HG03558 (cell line): Measurements from ENCODE around the gene TXNDC2.
A peak's percentile ranks its signal among the peaks of the same experiment; 100 is the strongest.
"Not testable (repeated sequence)": the region's sequence is repeated elsewhere in the genome, so short reads cannot be mapped to it uniquely, and the experiment has no call there.

ENCODE experiments used
- ATAC-seq: cut with Tn5 transposase; IDR thresholded peaks from one replicate; pipeline ENCODE4 v1.9.1; 2021; ENCODE audit warnings: moderate number of reproducible peaks; ENCODE audit not compliant: unreplicated experiment; ENCODE audit errors: extremely low read depth

TXNDC2 gene

DNA sequence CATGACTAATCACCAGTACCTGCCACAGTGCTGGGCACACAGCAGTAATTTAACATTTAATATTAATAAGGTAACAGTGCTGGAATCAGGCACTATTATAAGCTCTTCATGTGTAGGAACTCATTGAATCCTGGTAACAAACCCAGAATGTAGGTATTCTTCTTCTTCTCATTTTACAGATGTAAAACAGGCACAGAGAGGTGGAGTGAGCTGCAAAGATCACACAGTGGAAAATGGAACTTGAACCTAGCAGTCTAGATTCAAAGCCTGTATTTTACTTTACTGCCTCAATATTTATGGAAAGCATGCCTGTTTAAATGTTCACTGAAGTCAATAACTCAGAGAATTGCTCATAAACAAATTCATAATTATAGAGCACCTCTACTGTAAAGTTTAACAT, 24.3 kb downstream of the TXNDC2 start:
- no peak for ATAC-seq

- no peak for ATAC-seq
Observed at GRCh38 chr18:9910661-9911060, 24.9 kb downstream of the TXNDC2 start.

- no peak for ATAC-seq
Observed at GRCh38 chr18:9911226-9911625, 25.5 kb downstream of the TXNDC2 start.

- ATAC-seq: not testable (repeated sequence)
Observed at GRCh38 chr18:9912285-9912684, 26.5 kb downstream of the TXNDC2 start.

DNA sequence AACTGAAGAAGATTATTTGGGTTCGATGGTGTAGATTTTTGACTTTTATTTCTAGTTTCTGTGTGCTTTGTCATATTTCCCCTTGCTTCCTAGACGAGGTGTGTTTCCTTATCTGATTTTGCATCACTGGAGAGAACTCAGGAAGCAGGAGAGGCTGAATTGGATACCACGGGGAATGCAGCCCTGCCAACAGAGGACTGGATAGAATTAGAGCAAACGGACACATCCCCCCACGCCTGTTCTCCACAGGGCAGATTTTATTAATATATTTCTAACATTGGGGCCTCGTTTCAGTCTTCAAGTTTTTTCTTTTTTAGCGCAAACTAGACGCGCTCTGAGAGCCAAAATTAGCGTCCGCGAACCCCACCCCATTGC, 27.4 kb downstream of the TXNDC2 start:
- no peak for ATAC-seq

DNA sequence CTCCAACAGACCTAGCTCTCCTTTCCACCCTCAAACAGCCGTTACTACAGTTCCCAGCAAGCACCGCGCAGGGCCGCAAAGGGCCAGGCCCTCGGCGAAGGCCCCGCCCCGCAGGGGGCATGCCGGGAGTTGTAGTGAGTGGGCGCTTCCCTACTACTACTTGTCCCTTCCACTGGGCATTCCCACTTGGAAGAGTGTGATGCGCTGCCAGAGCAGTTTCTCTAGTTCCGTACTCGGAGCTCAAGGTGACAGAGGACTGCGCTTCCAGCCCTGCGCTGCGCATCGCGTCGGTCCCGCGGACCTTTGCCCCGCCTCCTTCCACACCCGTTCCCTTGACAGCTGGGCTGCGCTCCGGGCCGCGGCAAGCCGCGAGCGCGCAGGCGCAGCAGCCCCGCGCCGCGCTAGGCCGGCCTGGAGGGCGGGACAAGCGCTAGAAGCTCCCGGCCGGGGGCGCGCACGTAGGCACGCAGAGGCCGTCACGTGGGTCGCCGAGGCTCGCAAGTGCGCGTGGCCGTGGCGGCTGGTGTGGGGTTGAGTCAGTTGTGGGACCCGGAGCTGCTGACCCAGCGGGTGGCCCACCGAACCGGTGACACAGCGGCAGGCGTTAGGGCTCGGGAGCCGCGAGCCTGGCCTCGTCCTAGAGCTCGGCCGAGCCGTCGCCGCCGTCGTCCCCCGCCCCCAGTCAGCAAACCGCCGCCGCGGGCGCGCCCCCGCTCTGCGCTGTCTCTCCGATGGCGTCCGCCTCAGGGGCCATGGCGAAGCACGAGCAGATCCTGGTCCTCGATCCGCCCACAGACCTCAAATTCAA, 28.0 kb downstream of the TXNDC2 start, which contains the start of gene VAPA:
VAPA (plus strand) TSS at position 491 of the 808 bp plus-strand sequence; CDS start at position 732, 241 bp downstream.
- peak; percentile 59 for ATAC-seq

GRCh38 chr18:9914334-9914583, 28.5 kb downstream of the TXNDC2 start:
- ATAC-seq: peak; percentile 2

DNA sequence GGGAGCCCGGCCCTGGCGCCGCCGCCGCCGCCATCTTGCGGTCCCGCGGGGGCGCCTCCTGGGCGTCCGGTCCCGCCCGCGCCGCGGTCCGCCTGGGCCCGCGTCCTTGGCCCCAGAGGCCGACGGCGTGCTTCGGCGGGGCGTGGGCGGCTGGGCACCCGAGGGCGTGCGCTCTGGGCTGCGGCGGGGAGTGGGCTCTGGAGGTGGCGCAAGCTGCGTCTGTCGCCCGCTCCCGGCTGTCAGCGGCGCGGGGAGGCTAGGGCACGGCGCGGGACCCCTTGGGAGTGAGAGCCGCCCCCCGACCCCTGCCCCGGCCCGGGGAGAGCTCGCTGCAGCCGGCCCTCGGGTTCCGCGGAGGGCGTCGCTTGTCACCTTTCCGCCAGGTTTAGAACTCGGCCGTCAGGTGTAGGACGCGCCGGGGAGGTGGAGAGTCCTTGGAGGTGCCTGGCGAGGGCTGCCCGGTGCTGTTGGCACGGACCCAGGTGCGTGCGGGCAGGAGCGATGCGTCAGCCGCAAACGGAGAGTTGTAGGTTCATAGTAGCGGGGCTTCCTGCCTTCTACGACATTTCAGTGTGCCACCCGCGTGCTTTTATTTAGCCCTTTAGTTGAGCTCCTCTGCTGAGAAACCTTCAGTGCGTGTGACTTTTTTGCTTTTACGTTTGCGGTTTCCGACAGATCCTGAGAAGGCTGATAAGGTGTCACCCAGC, 29.0 kb downstream of the TXNDC2 start:
- peak; percentile 6 for ATAC-seq

DNA sequence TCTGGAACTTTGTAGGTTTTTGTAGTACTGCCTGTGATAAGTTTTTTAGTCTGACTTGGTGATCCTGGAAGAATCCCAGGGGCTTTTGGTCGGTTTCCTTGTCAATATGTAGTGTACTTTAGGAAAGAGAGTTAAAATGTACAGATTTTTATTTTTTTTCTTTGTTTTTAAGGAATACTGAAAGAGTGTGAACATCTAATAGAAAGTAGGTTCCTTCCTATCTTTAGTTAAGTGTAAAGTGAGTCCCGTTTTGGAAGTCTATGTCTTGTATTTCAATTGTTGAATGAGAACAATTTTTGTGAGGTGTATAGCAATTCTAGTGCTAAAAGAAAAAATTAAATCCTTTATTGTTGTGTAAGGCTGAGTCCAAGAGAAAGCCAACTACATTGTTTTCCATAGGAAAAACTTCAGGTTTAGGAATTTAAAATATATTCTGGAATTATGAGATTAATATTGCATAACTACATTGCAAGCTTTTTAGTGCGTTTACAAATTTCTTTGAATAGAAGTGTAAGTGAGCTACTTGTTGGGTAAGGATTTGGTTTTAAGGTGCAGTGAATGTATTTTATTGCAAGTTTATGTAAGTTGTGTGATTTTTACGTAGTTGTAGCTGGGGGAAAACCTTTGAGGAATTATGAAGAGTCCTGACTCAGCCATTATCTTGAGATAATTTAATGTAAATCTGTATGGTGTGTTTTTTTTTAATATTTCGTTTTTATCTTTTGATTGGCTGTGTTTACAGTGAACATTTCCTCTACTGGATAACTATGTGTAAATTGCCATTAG, 29.7 kb downstream of the TXNDC2 start:
- ATAC-seq: no peak

GRCh38 chr18:9916077-9916639, 30.4 kb downstream of the TXNDC2 start:
- ATAC-seq: no peak

DNA sequence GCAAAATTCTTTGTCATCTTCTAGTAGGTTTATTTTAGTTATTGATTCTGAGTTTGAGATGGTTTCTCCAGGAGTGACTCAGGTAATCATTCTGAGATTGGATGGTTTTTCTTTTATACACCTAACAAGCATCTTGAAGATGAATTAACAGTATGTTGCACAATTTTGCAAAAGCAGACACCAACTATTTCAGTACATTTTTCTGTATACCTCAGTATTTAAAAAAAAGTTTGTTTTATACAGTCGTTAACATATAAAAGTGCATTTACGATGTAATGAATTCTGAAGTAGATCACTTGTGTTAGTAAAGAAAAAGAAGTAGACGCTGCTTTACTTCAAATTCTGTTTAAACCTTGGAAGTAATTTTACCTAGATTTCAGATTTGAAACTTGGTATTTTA, 31.0 kb downstream of the TXNDC2 start:
- ATAC-seq: no peak

DNA sequence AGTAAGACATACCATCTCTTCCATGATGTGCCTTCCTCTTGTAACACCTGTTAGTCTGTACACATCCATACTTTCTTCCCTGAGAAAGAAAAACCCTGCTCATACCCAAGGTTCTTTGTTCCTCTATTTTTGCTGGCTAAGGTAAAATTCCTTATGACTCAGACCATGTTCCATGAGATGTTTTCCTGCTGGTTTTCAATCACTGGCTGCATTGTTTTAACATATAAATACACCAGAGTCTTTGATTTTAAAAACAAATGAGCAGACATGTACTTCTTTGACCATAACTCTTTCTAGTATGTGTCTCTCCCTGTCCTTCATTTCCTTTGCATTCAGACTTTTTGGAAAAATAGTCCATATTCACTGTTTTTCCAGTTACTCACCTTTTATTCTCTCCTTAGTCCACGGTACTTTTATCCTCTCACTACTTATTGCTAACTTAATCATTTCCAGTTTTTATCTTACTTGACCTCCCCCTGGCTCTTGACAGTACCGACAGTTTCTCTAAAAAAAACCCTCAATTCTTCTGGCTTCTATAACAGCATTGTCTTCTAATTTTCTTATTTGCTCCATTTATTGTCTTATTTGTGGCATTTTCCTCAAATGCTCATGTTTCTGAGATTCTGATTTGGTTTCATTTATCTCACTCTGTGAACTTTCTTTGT, 32.4 kb downstream of the TXNDC2 start:
- ATAC-seq: no peak

- no peak for ATAC-seq
Observed at GRCh38 chr18:9919564-9920232, 33.9 kb downstream of the TXNDC2 start.

- no peak for ATAC-seq
Observed at GRCh38 chr18:9922592-9923311, 37.0 kb downstream of the TXNDC2 start.

DNA sequence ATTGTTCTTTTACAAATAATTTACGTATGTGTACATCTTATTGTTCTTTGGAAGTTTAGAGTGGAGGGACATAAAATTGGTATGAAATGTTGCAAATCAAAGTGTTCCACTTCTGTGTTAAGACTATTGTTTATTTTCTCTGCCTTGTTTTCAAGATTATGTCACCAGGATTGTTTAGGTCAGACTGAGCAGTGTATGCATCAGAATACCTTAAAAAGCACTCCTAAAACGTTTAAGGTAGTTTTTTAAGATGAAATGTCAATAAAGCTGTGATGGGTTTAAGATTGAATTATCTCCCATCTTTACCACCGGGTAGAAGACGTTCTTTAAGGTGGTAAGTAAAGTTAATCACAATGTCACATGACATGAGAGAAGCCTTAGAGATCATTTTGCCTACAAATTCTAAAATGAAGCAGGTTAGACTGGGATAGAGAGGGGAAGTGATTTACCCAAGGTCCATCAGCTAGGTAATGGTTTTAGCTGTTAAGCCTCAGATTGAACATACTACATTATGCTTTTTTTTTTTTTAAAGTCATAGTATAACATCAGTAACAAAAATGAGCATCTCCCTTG, 38.7 kb downstream of the TXNDC2 start:
- no peak for ATAC-seq

DNA sequence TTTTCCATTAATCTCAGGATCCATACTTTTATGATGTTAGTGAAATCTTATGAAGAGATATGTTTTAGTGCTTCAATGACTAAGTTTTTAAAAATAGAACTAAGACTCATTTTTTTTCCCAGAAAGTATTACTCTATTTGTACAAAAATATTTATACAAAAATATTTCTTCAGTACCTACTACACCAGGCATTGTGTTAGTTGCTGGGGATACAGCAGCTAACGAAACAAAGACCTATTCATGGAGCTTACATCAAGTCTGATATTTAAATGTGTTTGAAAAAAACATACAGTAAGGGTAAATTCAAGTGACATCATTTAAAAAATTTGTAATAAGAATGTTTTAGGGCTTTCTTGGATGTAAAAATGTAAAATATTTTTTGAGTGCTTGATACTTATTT, 39.6 kb downstream of the TXNDC2 start:
- ATAC-seq: no peak

DNA sequence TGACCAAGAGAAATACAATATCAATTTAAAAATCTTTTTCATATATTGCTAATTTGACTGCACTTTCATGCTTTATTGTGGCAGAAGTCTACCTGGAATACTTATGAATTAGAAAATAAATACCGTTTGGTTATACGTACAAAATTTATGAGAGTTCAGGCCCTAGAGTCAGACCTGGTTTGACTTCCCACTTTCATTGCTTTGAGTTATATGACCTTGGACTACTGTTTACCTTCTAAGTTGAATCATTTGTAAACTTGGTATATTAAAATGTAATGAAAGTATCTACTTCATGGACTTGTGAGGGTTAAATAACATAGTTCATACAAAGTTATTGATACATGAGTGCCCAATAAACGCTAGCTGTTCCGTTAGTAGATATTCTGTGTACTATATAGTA, 40.0 kb downstream of the TXNDC2 start:
- ATAC-seq: no peak

DNA sequence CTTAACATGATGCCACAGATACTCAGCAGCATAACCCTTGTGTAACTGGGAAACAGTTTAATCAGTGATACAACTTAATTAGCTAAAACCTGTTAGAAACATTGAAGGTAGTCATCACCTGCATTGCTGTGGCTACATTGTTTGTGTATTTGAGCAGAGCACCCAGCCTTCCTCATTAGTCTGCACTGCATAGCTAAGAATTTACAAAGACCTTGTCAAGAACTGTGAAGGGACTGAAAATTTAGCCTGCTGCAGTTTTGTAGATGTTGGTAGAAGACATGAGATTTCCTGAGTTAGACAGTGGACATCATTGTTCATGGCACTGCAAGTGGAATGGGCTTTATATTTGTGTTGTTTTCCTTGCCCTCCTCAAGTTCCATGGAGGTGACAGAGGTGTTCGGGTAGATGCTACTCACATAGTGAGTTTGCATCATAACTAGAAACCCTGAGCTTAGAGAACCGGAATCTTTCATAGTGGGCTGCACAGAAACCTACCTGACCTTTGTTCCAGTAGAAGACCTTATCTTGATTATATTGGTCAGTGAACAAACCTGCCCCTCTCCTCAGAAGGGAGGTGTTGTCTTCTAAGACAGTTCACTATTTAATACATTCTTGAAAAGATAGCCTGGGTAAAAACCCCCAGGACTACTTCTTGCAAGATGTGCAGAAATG, 40.6 kb downstream of the TXNDC2 start:
- no peak for ATAC-seq
